ENCODE results near the gene PLD4. TPM values are rescaled to one million over a fixed set of nuclear protein-coding genes. Genes with fewer than 3 reads are reported as not detected.

Gene PLD4
- total RNA-seq, 2 donors from 2014 or later = not detected

DNA sequence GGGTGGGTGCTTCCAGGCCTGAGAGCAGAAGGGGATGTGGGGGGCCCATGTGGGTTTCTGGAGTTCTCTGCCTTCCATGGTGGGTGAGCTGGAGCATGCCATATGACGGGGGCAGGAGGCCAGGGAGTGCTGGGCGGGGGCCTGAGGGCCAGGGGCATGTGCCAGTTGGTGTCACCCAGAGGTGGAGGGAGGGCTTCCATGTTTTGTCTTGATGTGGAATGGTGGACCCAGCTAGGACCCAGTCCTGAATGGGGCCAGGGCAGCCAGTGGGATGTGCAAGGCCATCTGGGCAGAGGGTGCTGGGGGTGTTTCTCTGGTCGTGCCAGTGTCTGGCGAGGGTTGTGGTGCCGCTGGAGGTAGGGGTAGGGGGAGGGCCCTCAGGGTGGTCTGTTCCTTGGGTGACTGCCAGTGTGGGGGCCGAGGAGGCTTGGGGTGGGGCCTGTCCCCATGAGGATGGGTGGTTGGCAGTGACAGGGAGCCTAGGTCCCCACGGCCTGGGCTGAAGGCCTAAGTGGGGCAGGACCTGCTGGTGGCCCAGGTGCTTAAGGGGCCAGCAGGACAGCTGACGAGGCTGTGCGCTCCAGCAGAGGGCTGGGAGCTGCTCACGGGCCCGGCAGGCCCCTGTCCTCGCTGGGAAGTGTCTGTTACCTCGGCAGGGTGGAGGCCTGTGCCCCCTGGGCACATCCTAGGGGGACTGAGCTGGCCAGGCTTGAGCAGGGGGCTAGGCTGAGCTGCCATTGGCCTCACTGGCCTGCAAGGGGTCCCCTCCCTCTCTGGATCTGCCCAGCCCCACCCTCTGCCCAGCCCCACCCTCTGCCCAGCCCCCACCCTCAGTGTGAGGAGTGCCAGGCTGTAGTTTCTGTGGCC is 32.8 kb upstream of the PLD4 start:
- no peaks in the 10 kb centered on the region for H3K9me3 Mint-ChIP-seq
- ATAC-seq (replicated peaks) = no peak
- H3K4me3 Mint-ChIP-seq = no peak overlapping the region
- no peaks in the 10 kb centered on the region for H3K4me1 Mint-ChIP-seq
- H3K27ac Mint-ChIP-seq = no peak overlapping the region
- no peaks in the 10 kb centered on the region for H3K36me3 Mint-ChIP-seq (ENCODE audit: low read depth)
- no peaks in the 10 kb centered on the region for H3K27me3 Mint-ChIP-seq

- no peaks in the 10 kb centered on the region for H3K4me1 Mint-ChIP-seq
- no peaks in the 10 kb centered on the region for H3K36me3 Mint-ChIP-seq (ENCODE audit: low read depth)
Measured at GRCh38 chr14:104892531-104893434, 31.9 kb upstream of the PLD4 start.

DNA sequence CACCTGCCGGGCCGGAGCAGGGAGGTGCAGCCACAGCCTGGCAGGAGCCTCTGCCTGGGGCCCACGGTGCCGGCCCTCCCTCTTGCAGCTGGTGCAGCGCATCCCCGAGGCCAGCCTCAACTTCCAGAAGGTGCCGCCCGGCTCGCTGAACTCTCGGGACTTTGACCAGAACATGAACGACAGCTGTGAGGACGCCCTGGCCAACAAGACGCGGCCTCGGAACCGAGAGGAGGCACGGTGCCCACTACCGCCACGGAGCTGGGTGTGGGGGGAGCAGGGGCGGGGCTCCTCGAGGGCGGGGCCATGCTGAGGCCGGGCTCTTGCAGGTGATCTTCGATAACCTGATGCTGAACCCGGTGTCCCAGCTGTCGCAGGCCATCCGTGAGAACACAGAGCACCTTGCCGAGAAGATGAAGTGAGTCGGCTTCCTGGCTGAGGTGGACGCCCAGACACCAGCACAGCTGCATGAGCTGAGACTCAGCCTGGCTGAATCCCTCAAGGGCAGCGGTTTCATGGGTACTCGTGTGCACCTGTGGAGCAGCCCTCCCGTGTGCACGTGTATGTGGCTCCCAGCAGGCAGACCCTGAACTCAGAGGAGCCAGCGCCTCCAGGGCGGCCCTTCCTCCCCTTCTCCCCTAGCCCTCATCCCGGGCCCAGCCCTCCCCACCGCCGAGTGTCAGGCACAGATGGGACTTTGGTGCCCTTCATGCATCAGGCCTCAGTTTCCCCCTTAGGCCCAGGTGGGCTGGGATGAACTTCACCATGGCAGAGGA is 31.1 kb upstream of the PLD4 start:
- H3K27ac Mint-ChIP-seq = no peak overlapping the region
- no peaks in the 10 kb centered on the region for H3K4me1 Mint-ChIP-seq
- H3K27me3 Mint-ChIP-seq = no peaks in the 10 kb centered on the region
- no peaks in the 10 kb centered on the region for H3K9me3 Mint-ChIP-seq
- H3K4me3 Mint-ChIP-seq = no peak overlapping the region
- ATAC-seq (replicated peaks) = no peak
- H3K36me3 Mint-ChIP-seq (ENCODE audit: low read depth) = no peaks in the 10 kb centered on the region

More at GRCh38 chr14:104892531-104893434, 31.9 kb upstream of the PLD4 start:
- Mint-ChIP-seq H3K27ac (no peak overlapping the region), H3K27me3 (no peaks in the 10 kb centered on the region), H3K9me3 (no peaks in the 10 kb centered on the region), H3K4me3 (no peak overlapping the region)
- no peak for ATAC-seq (replicated peaks)

DNA sequence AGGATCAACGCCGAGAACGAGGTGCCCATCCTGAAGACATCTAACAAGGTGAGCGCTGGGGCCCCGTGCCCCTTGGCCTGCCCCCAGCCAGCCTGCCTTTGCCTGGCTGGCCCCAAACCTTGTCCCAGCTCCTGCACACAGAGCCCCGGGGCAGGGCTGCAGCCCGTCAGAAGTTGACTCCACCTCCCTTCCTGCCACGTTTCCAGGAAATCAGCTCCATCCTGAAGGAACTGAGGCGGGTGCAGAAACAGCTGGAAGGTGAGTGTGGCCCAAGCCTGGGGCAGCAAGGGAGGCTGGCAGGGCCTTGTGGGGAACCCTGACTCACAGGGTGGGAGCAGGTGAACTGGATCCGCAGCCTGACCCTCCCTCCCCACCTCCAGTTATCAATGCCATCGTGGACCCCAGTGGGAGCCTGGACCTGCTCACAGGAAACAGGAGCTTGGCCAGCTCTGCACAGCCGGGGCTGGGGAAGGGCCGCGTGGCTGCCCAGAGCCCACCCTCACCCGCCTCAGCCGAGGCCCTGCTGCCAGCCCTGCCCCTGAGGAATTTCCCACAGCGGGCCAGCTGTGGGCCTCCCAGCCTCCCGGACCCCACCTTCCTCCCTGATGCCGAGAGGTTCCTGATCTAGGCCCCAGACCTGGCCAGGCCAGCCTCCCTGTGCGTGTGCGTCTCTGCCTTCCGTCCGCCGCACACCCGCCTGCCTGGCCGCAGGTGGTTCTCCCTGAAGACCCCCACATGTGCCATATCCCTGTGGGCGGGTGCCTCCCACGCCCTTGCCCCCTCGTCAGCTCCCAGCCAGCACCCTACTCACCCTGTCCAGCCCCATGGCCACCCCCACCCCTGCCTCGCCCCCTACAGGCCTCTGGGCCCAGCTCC is 30.1 kb upstream of the PLD4 start:
- ATAC-seq (replicated peaks) = no peak
- no peaks in the 10 kb centered on the region for H3K9me3 Mint-ChIP-seq
- H3K4me1 Mint-ChIP-seq = no peaks in the 10 kb centered on the region
- no peaks in the 10 kb centered on the region for H3K27me3 Mint-ChIP-seq
- no peak overlapping the region for H3K4me3 Mint-ChIP-seq
- no peaks in the 10 kb centered on the region for H3K36me3 Mint-ChIP-seq (ENCODE audit: low read depth)
- H3K27ac Mint-ChIP-seq = no peak overlapping the region

GRCh38 chr14:104895207-104895785 is 29.4 kb upstream of the PLD4 start:
- ATAC-seq (replicated peaks) = no peak
- Mint-ChIP-seq H3K4me3 (no peak overlapping the region), H3K4me1 (no peaks in the 10 kb centered on the region), H3K27me3 (no peaks in the 10 kb centered on the region), H3K36me3 (ENCODE audit: low read depth) (no peaks in the 10 kb centered on the region), H3K27ac (no peak overlapping the region), H3K9me3 (no peaks in the 10 kb centered on the region)

DNA sequence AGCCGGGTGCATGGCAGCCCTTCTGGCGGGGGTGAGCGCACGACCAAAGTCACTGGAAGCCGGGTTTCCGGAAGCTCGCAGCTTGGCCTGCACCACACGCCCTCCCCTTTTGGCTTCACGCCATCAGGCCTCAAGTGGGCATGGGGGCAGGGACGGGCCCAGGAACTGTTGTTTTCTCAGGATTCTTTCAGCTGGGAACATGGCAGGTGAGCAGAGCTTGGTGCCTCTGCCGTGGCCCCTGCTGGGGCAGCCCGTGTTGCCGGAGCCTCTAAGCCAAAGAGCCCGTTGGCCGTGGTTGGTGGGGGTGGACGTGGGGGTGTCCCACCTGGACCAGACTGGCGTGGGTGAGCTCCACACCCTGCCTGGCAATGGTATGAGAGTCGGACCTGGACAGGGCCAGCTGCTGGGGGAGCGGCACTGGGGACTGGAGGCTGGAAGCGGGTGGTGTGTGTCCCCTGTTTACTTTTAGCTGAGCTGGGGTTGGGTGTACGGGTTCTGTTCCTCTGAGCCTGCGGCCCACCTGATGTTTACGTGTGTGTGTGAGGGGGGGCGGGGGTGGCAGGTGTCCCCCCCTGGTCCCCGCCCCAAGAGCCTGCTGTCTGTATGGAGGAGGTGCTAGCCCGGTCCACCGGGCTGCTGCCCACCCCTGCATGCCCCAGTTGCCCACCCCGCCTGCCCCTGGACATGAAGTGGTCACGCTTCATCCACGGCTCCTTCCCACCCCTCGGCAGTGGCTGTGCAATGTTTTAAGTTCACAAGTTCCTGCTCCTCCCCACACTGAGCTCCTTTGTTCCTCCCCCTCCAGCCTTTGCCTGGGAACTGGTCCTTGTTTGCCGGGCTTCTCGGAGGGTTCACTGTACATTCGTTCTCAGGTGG is 28.7 kb upstream of the PLD4 start:
- H3K4me1 Mint-ChIP-seq = peaks cover 3% of the 10 kb centered on the region
- no peak overlapping the region for H3K27ac Mint-ChIP-seq
- no peaks in the 10 kb centered on the region for H3K9me3 Mint-ChIP-seq
- no peaks in the 10 kb centered on the region for H3K27me3 Mint-ChIP-seq
- H3K4me3 Mint-ChIP-seq = no peak overlapping the region
- no peak for ATAC-seq (replicated peaks)
- H3K36me3 Mint-ChIP-seq (ENCODE audit: low read depth) = no peaks in the 10 kb centered on the region

DNA sequence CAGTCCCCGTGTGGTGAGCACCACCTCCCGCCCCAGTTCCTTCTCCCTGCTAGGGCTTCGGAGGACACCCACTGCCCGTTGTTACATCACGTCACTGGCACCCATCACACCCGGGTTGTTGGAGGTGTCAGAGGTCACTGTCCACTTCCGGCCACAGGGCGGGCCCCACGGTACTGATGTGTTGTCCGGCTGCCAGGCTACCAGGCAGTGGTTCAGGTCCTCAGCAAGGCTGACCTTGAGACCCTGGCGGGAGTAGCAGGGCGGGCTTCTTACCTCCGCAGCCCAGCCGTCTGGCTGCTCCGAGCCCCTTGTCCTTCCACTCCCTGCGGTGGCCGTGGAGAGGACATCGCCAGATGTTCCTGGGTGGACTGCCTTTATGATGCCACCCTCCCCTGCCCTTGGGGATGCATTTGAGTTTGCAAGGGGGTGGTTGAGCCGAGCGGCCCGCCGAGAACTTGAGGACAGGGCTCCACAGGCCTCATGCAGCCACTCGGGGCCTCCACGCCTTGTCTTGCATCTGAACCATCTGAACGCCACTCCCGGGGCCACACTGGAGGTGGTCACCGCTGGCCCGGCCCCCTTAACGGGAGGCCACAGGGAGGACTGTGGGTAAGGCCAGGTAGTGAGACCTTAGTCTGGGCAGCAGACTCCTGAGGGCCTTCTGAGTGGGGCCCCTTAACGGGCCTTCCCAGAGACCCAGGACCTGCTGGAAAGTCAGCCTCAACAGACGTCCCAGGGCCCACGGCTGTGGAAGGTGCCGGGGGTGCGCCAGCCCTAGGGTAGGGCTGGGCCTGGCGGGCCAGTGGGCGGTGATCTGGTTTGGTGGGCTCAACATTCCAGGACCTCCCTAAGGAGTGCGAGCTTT is 27.1 kb upstream of the PLD4 start:
- ATAC-seq (replicated peaks) = no peak
- no peak overlapping the region for H3K4me3 Mint-ChIP-seq
- no peaks in the 10 kb centered on the region for H3K27me3 Mint-ChIP-seq
- H3K27ac Mint-ChIP-seq = no peak overlapping the region
- peaks cover 5% of the 10 kb centered on the region for H3K4me1 Mint-ChIP-seq
- H3K36me3 Mint-ChIP-seq (ENCODE audit: low read depth) = no peaks in the 10 kb centered on the region
- no peaks in the 10 kb centered on the region for H3K9me3 Mint-ChIP-seq

DNA sequence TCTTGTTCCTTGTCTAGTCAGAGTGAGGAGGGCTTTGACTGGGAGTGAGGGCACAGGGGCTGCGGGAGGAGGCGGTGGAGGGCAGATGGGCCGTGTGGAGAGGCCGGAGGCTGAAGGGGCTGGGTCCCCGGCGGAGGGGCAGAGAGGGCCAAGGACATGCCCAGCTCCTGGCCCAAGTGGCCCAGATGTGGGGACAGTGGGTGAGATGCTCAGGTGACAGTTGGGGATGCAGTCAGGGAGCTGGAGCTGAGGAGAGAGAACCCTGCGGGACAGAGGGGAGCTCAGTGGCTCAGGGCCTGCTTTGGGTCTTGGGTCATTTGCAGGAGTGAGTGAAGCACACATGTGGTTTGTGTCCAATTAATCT is 26.5 kb upstream of the PLD4 start:
- Mint-ChIP-seq H3K27me3 (peaks cover under 1% of the 10 kb centered on the region), H3K36me3 (ENCODE audit: low read depth) (no peaks in the 10 kb centered on the region), H3K4me1 (peaks cover 5% of the 10 kb centered on the region), H3K27ac (no peak overlapping the region), H3K9me3 (no peaks in the 10 kb centered on the region), H3K4me3 (no peak overlapping the region)
- no peak for ATAC-seq (replicated peaks)

GRCh38 chr14:104898870-104899510 is 25.7 kb upstream of the PLD4 start:
- Mint-ChIP-seq H3K27me3 (peaks cover 6% of the 10 kb centered on the region), H3K36me3 (ENCODE audit: low read depth) (no peaks in the 10 kb centered on the region), H3K9me3 (no peaks in the 10 kb centered on the region), H3K4me3 (no peak overlapping the region), H3K27ac (no peak overlapping the region), H3K4me1 (peaks cover 5% of the 10 kb centered on the region)
- ATAC-seq (replicated peaks) = no peak

DNA sequence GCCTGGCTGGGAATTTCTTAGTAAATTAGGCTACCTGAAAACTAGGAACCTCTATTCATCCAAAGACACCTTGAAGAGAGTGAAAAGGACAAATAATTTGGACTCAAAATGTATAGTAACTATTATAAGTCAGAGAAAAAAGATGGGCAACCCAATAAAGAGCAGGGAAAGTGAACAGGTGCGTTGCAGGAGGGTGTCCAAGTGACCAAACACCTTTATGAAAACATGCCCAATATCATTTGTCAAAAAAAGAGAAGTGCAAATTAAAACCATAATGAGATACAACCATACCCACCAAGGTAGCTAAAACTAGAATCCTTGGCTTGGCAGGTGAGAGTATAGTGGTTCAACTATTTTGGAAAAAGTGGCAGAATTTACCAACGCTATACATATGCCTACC is 24.9 kb upstream of the PLD4 start:
- Mint-ChIP-seq H3K27ac (no peak overlapping the region), H3K27me3 (peaks cover 14% of the 10 kb centered on the region), H3K4me1 (peaks cover 5% of the 10 kb centered on the region)

DNA sequence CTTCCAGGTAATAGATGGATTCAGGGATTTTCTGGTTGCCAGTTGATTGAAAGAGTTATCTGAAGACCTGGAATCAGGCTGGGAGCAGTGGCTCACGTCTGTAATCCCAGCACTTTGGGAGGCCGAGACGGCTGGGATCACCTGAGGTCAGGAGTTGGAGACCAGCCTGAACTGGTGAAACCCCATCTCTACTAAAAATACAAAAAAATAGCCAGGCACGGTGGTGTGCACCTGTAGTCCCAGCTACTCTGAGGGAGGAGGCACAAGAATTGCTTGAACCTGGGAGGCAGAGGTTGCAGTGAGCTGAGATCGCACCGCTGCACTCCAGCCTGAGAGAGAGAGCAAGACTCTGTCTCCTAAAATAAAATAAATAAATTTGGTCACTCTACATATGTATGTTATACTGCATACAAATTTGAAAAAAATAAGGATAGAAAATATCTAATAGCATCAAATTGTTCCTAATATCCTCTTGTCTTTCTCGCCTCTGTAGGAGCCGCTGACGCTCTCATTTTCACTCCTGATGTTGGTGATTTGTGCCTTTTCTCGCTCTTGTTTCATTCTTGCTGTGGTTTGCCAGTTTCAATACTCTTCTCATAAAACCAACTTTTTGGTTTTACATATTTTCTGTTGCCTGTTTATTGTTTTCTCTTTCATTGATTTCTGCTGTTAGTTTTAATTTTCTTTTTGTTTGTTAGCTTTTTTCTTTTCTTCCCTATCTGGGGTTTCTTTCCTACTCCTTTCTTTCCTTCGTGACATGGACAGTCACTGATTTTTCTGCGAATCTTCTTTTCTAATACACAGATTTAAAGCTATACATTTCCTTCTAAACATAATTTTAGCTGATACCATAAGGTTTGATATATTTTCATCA is 23.8 kb upstream of the PLD4 start:
- H3K36me3 Mint-ChIP-seq (ENCODE audit: low read depth) = no peaks in the 10 kb centered on the region
- H3K9me3 Mint-ChIP-seq = no peaks in the 10 kb centered on the region
- peaks cover 5% of the 10 kb centered on the region for H3K4me1 Mint-ChIP-seq
- H3K27me3 Mint-ChIP-seq = peaks cover 17% of the 10 kb centered on the region
- no peak for ATAC-seq (replicated peaks)
- no peak overlapping the region for H3K27ac Mint-ChIP-seq
- H3K4me3 Mint-ChIP-seq = no peak overlapping the region

More for the DNA sequence above, 24.9 kb upstream of the PLD4 start:
- H3K9me3 Mint-ChIP-seq = no peaks in the 10 kb centered on the region
- no peak for ATAC-seq (replicated peaks)
- no peak overlapping the region for H3K4me3 Mint-ChIP-seq
- H3K36me3 Mint-ChIP-seq (ENCODE audit: low read depth) = no peaks in the 10 kb centered on the region

Data from activated T-helper 17 cell treated with anti-CD3 and anti-CD28 coated beads, Interleukin-2, amount 50 U/mL, for 72 hours (primary cell).